ENCODE results near the gene TRPC5OS.

Gene TRPC5OS

GRCh38 chrX:111857534-111858060 is 18.4 kb upstream of the TRPC5OS start:
- no peaks in the 10 kb centered on the region for H3K9me3 ChIP-seq
- no peak overlapping the region for H3K4me3 ChIP-seq
- peaks cover 90% of the 10 kb centered on the region for H3K27me3 ChIP-seq
- no peak overlapping the region for H3K4me2 ChIP-seq
- TF ChIP-seq Cebpa-rat (IDR thresholded peaks at IDR 0.05), result no peak
- H3K36me3 ChIP-seq, result no peaks in the 10 kb centered on the region
- H3K9ac ChIP-seq, result no peak overlapping the region
- H4K20me1 ChIP-seq, result no peaks in the 10 kb centered on the region
- H3K4me1 ChIP-seq, result no peaks in the 10 kb centered on the region
- H3K27ac ChIP-seq, result no peak overlapping the region

- no peaks in the 10 kb centered on the region for H3K9me3 ChIP-seq
- H3K27me3 ChIP-seq, result peaks cover 90% of the 10 kb centered on the region
- H3K9ac ChIP-seq, result no peak overlapping the region
- H4K20me1 ChIP-seq, result no peaks in the 10 kb centered on the region
- no peak overlapping the region for H3K4me2 ChIP-seq
- no peaks in the 10 kb centered on the region for H3K4me1 ChIP-seq
- H3K4me3 ChIP-seq, result no peak overlapping the region
- no peak for TF ChIP-seq Cebpa-rat (IDR thresholded peaks at IDR 0.05)
- H3K27ac ChIP-seq, result no peak overlapping the region
- H3K36me3 ChIP-seq, result no peaks in the 10 kb centered on the region
Observed at GRCh38 chrX:111861605-111862004, 14.4 kb upstream of the TRPC5OS start.

DNA sequence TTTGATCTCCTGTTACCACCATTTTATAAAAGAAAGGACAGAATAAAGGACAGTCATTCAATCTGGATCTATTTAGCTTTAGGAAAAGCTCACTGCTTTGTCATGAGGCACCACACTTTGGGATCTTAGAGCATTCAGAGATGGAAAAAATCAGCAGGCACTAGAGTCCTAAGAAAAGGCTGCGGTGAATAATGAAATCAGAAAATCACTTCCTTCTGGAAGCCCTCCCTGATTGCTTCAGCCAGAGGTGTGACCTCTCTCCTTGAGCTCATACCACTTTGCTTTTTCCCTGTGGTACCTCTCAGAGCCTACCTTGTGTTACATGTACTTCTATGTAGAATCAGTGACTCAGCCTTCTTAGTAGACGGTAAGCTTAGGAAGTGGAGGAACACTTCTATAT is 8.7 kb upstream of the TRPC5OS start:
- peaks cover 95% of the 10 kb centered on the region for H3K27me3 ChIP-seq
- H3K4me3 ChIP-seq, result no peak overlapping the region
- H3K9ac ChIP-seq, result no peak overlapping the region
- H4K20me1 ChIP-seq, result 0 out of 2 replicates have a peak, but pooled peaks cover 5% of the 10 kb centered on the region
- no peak for TF ChIP-seq Cebpa-rat (IDR thresholded peaks at IDR 0.05)
- H3K9me3 ChIP-seq, result no peaks in the 10 kb centered on the region
- H3K4me2 ChIP-seq, result no peak overlapping the region
- H3K27ac ChIP-seq, result no peak overlapping the region
- H3K36me3 ChIP-seq, result no peaks in the 10 kb centered on the region
- no peaks in the 10 kb centered on the region for H3K4me1 ChIP-seq

DNA sequence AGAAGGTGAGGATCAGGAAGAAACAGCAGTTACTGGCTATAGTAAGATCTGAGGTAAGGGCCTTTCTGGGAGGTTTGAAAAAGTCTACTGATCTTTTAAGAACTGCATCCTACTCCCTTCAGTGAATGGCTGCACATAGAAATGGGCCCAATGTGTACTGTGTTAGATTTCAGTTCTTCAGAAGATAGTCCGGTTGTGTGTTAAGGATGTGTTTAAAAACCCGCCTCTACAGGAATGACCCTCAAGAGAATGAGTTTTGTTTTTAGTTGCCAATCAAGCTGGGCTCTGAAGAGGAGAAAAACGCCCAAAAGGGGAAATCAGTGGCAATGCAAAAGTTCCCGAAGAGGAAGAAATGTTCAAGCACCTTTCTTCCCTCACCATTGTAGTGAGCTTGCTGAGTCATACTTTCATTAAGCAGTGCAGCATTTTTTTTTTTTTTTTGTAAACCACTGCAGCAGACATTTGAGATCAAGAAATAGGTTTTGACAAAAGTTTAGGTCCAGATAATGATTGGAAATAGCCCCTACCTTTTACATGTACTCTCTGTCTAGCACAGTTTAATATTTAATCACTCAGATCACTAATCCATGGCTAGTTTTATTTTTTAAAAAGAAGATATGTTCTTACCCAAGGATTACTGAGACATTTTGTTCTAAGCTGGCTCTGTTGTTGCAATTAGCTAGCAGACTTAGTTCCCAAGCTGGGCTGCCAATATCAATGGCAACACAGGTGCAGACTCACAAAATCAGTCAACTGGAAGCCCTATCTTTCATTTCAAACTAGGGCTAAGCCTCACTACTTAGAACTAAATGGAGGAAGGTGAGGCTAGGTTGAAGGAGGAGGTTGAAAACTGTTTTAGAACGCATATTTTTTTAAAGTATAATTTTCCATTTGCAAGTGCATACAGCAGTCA is 7.0 kb upstream of the TRPC5OS start:
- H3K27me3 ChIP-seq, result peaks cover 95% of the 10 kb centered on the region
- no peaks in the 10 kb centered on the region for H3K4me1 ChIP-seq
- no peak overlapping the region for H3K27ac ChIP-seq
- no peak overlapping the region for H3K9ac ChIP-seq
- H4K20me1 ChIP-seq, result 0 out of 2 replicates have a peak, but pooled peaks cover 5% of the 10 kb centered on the region
- no peaks in the 10 kb centered on the region for H3K9me3 ChIP-seq
- H3K4me2 ChIP-seq, result no peak overlapping the region
- TF ChIP-seq Cebpa-rat (IDR thresholded peaks at IDR 0.05), result no peak
- no peaks in the 10 kb centered on the region for H3K36me3 ChIP-seq
- H3K4me3 ChIP-seq, result no peak overlapping the region

DNA sequence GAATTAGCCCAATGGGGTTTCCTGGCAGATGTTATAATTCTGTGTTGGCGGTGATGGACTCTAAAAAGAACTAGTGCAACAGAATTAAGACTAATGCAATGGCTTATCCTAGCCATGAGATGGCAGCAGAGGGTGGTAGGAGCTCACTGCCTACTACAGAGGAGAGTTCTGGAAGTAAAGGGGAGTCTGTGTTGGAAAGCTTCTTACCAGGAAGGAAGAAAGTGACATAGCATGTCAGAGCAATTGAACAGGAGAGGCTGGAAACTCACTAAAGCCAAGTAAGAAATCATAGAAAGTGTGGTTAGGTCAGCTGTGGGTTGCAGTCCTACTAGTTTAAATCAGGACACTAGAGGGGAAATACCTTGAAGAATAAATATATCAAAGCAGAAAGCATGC is 6.3 kb upstream of the TRPC5OS start:
- H3K27me3 ChIP-seq, result peaks cover 95% of the 10 kb centered on the region
- no peak overlapping the region for H3K4me2 ChIP-seq
- H4K20me1 ChIP-seq, result 0 out of 2 replicates have a peak, but pooled peaks cover 5% of the 10 kb centered on the region
- H3K4me3 ChIP-seq, result no peak overlapping the region
- H3K27ac ChIP-seq, result no peak overlapping the region
- no peak for TF ChIP-seq Cebpa-rat (IDR thresholded peaks at IDR 0.05)
- H3K9me3 ChIP-seq, result no peaks in the 10 kb centered on the region
- H3K9ac ChIP-seq, result no peak overlapping the region
- H3K36me3 ChIP-seq, result no peaks in the 10 kb centered on the region
- H3K4me1 ChIP-seq, result no peaks in the 10 kb centered on the region

DNA sequence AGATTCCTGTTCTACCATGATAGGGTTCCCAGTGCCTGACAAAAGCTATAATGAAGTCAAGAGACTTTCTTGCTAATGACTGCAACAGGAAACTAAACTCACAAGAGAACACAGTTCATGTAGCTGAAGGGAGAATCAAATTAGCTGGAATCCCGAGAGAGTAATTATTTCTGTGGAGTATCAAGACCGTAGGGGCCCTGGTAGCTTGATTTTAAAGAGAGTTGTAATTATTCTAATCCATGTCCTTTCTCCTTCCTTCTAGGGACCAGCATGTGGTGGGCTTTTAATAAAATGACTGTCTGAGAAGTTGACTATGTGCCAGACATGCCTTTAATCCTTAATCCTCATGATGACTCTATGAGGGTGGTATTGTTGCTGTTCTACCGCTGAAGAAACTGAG is 1.7 kb upstream of the TRPC5OS start:
- Histone ChIP-seq H3K4me1 (no peaks in the 10 kb centered on the region), H3K27me3 (peaks cover 69% of the 10 kb centered on the region), H4K20me1 (0 out of 2 replicates have a peak, but pooled peaks cover 5% of the 10 kb centered on the region), H3K36me3 (no peaks in the 10 kb centered on the region), H3K4me2 (no peak overlapping the region), H3K4me3 (no peak overlapping the region), H3K27ac (no peak overlapping the region), H3K9me3 (no peaks in the 10 kb centered on the region), H3K9ac (no peak overlapping the region)
- TF ChIP-seq Cebpa-rat (IDR thresholded peaks at IDR 0.05), result no peak

DNA sequence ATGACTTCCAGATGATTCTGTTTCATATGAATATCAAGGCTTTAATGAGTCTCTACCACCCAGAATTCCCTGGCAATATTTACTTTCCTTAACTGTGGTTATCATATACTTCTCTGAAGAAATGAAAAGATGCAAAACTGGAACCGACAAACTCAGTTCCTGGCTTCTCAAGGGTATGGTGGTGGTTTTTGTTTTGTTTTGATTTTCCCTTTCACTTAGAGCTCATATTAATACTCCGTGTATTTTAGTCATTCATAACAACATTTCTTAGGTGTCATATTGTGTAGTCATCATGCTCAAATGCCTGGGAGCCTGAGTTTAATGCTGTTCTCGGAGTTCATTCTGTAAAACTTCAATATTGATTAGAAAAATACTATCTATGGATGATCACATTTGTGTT is 665 bp downstream of the TRPC5OS start:
- TF ChIP-seq Cebpa-rat (IDR thresholded peaks at IDR 0.05), result no peak

DNA sequence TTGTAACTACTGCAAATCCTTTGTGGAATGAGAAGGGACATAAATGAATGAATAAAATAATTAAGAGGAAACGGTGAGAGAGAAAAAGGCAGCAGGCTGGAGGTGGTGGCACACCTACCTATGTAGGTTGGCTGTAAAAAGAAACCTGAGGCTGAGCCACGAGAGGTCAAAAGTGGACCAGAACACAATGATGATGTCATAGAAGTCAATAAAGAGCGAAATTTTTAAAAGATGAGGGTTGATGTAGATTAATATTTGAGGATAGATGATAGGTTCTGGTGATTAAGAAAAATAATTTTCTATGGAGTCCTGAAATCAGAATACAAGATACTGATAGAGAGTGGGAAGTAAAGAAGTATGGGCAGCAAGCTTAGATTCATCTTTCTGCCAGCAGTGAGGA is 1.7 kb downstream of the TRPC5OS start:
- TF ChIP-seq Cebpa-rat (IDR thresholded peaks at IDR 0.05), result no peak
- H3K27ac ChIP-seq, result no peak overlapping the region
- no peaks in the 10 kb centered on the region for H3K9me3 ChIP-seq
- peaks cover 5% of the 10 kb centered on the region for H3K4me1 ChIP-seq
- no peaks in the 10 kb centered on the region for H4K20me1 ChIP-seq
- H3K9ac ChIP-seq, result no peak overlapping the region
- no peak overlapping the region for H3K4me2 ChIP-seq
- peaks cover 38% of the 10 kb centered on the region for H3K27me3 ChIP-seq
- H3K4me3 ChIP-seq, result no peak overlapping the region
- H3K36me3 ChIP-seq, result no peaks in the 10 kb centered on the region

More for the DNA sequence above, 665 bp downstream of the TRPC5OS start:
- H3K4me3 ChIP-seq, result no peak overlapping the region
- H3K27me3 ChIP-seq, result peaks cover 49% of the 10 kb centered on the region
- H3K4me2 ChIP-seq, result no peak overlapping the region
- H3K9ac ChIP-seq, result no peak overlapping the region
- H3K4me1 ChIP-seq, result peaks cover 3% of the 10 kb centered on the region
- 0 out of 2 replicates have a peak, but pooled peaks cover 4% of the 10 kb centered on the region for H4K20me1 ChIP-seq
- H3K36me3 ChIP-seq, result no peaks in the 10 kb centered on the region
- H3K9me3 ChIP-seq, result no peaks in the 10 kb centered on the region
- H3K27ac ChIP-seq, result no peak overlapping the region

GRCh38 chrX:111880735-111881134 is 4.8 kb downstream of the TRPC5OS start:
- no peaks in the 10 kb centered on the region for H3K36me3 ChIP-seq
- peaks cover 8% of the 10 kb centered on the region for H3K27me3 ChIP-seq
- H3K4me2 ChIP-seq, result no peak overlapping the region
- no peak for TF ChIP-seq Cebpa-rat (IDR thresholded peaks at IDR 0.05)
- no peaks in the 10 kb centered on the region for H3K9me3 ChIP-seq
- H3K27ac ChIP-seq, result no peak overlapping the region
- H3K4me1 ChIP-seq, result peaks cover 5% of the 10 kb centered on the region
- no peak overlapping the region for H3K9ac ChIP-seq
- H4K20me1 ChIP-seq, result no peaks in the 10 kb centered on the region
- no peak overlapping the region for H3K4me3 ChIP-seq

DNA sequence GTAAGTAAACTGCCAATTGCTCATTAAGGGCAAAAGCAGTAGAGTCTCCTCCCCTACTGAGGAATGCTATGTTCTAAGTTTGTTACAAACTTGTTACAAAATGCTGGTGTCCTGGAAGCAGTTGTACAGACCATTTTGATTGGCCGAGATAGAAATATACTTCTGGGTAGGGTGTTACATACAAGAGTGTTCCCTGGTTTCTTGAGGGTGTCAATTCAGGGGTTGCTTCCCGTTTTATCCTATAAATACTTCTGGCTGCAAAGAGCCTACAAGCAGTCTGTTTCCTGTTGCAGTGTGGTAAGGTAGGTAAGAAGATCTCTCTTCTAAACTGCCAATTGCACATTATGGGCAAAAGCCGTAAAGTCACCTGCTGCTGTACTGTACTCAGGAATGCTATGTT is 5.7 kb downstream of the TRPC5OS start:
- Histone ChIP-seq H4K20me1 (no peaks in the 10 kb centered on the region), H3K9me3 (no peaks in the 10 kb centered on the region), H3K27me3 (no peaks in the 10 kb centered on the region), H3K36me3 (no peaks in the 10 kb centered on the region), H3K4me2 (peak overlapping the region; percentile 16; the same call in 1 of the 2 replicates), H3K9ac (no peak overlapping the region), H3K4me3 (no peak overlapping the region), H3K27ac (no peak overlapping the region), H3K4me1 (peaks cover 5% of the 10 kb centered on the region)
- TF ChIP-seq Cebpa-rat (IDR thresholded peaks at IDR 0.05), result no peak

Data from BLaER1 (cell line).